ENCODE results near the gene SLC25A26.

SLC25A26 gene

GRCh38 chr3:66338927-66339326 is 118.1 kb downstream of the SLC25A26 start:
- no peak for DNase-seq

- no peak for DNase-seq
Observed at GRCh38 chr3:66342717-66343356, 122.0 kb downstream of the SLC25A26 start.

GRCh38 chr3:66344391-66344811 is 123.6 kb downstream of the SLC25A26 start:
- DNase-seq, result no peak

GRCh38 chr3:66344848-66345578 is 124.2 kb downstream of the SLC25A26 start:
- no peak for DNase-seq

- no peak for DNase-seq
Observed at GRCh38 chr3:66348704-66349103, 127.9 kb downstream of the SLC25A26 start.

GRCh38 chr3:66350601-66351000 is 129.8 kb downstream of the SLC25A26 start:
- DNase-seq, result no peak

- no peak for DNase-seq
Observed at GRCh38 chr3:66353039-66353438, 132.2 kb downstream of the SLC25A26 start.

- no peak for DNase-seq
Observed at GRCh38 chr3:66353530-66353929, 132.7 kb downstream of the SLC25A26 start.

- DNase-seq, result no peak
Observed at GRCh38 chr3:66354001-66354400, 133.2 kb downstream of the SLC25A26 start.

GRCh38 chr3:66355394-66355793 is 134.6 kb downstream of the SLC25A26 start:
- no peak for DNase-seq

- DNase-seq, result no peak
Observed at GRCh38 chr3:66355997-66356396, 135.2 kb downstream of the SLC25A26 start.

GRCh38 chr3:66361356-66361755 is 140.6 kb downstream of the SLC25A26 start:
- DNase-seq, result no peak

- no peak for DNase-seq
Observed at GRCh38 chr3:66362541-66362941, 141.7 kb downstream of the SLC25A26 start.

GRCh38 chr3:66363148-66363547 is 142.3 kb downstream of the SLC25A26 start:
- DNase-seq, result no peak

- DNase-seq, result no peak
Observed at GRCh38 chr3:66365080-66365479, 144.3 kb downstream of the SLC25A26 start.

- DNase-seq, result no peak
Observed at GRCh38 chr3:66366747-66367146, 145.9 kb downstream of the SLC25A26 start.

GRCh38 chr3:66367979-66368378 is 147.2 kb downstream of the SLC25A26 start:
- no peak for DNase-seq

- DNase-seq, result no peak
Observed at GRCh38 chr3:66370179-66370578, 149.4 kb downstream of the SLC25A26 start.

- no peak for DNase-seq
Observed at GRCh38 chr3:66371432-66371831, 150.6 kb downstream of the SLC25A26 start.

- no peak for DNase-seq
Observed at GRCh38 chr3:66372681-66373350, 152.0 kb downstream of the SLC25A26 start.

GRCh38 chr3:66376568-66376967 is 155.8 kb downstream of the SLC25A26 start:
- DNase-seq, result no peak

- DNase-seq, result no peak
Observed at GRCh38 chr3:66377800-66378199, 157.0 kb downstream of the SLC25A26 start.

GRCh38 chr3:66378256-66378655 is 157.5 kb downstream of the SLC25A26 start:
- DNase-seq, result no peak

GRCh38 chr3:66379565-66379964 is 158.8 kb downstream of the SLC25A26 start:
- DNase-seq, result no peak
